ENCODE measurements around the gene ANKRD55.

- TF ChIP-seq, protein P1, sequence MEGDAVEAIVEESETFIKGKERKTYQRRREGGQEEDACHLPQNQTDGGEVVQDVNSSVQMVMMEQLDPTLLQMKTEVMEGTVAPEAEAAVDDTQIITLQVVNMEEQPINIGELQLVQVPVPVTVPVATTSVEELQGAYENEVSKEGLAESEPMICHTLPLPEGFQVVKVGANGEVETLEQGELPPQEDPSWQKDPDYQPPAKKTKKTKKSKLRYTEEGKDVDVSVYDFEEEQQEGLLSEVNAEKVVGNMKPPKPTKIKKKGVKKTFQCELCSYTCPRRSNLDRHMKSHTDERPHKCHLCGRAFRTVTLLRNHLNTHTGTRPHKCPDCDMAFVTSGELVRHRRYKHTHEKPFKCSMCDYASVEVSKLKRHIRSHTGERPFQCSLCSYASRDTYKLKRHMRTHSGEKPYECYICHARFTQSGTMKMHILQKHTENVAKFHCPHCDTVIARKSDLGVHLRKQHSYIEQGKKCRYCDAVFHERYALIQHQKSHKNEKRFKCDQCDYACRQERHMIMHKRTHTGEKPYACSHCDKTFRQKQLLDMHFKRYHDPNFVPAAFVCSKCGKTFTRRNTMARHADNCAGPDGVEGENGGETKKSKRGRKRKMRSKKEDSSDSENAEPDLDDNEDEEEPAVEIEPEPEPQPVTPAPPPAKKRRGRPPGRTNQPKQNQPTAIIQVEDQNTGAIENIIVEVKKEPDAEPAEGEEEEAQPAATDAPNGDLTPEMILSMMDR (IDR thresholded peaks at IDR 0.05) = no peak
- TF ChIP-seq POLR2A (IDR thresholded peaks at IDR 0.05) (no peak), POLR2AphosphoS5 (IDR thresholded peaks at IDR 0.05; ENCODE audit: insufficient read depth in 1 of 2, low read depth in 1 of 2) (no peak)
These were observed 102.5 kb downstream of the ANKRD55 start for GRCh38 chr5:56130664-56131063.
